COLO668 (cell line): ENCODE data around the gene CT45A10.
"Not testable (repeated sequence)": the region's sequence is repeated elsewhere in the genome, so short reads cannot be mapped to it uniquely, and the experiment has no call there.

ENCODE experiments used
- DNase-seq: peaks from one replicate; lab custom pipeline; 2025; ENCODE audit not compliant: unreplicated experiment; lab: John Stamatoyannopoulos, UW

CT45A10 gene

GRCh38 chrX:135893294-135893817 lies at the start of gene CT45A10, which contains the start of gene SAGE1:
CT45A10 (minus strand) TSS chrX:135893444; CDS start chrX:135885344, 8,100 bp downstream.
SAGE1 (plus strand) TSS chrX:135893716; CDS start chrX:135896243, 2,527 bp downstream.
- DNase-seq, result no peak

GRCh38 chrX:135931644-135932487 lies 38.6 kb upstream of the CT45A10 start:
- peak; percentile 30 for DNase-seq

- DNase-seq, result no peak
Measured at GRCh38 chrX:135927897-135928296, 34.7 kb upstream of the CT45A10 start.

GRCh38 chrX:135923353-135923752 lies 30.1 kb upstream of the CT45A10 start:
- DNase-seq, result no peak

- DNase-seq, result not testable (repeated sequence)
Measured at GRCh38 chrX:135920516-135920915, 27.3 kb upstream of the CT45A10 start.

GRCh38 chrX:135914404-135914803 lies 21.2 kb upstream of the CT45A10 start:
- DNase-seq, result no peak

GRCh38 chrX:135910251-135910650 lies 17.0 kb upstream of the CT45A10 start:
- no peak for DNase-seq

GRCh38 chrX:135892781-135893180 lies 463 bp downstream of the CT45A10 start:
- DNase-seq, result no peak

GRCh38 chrX:135890087-135890585 lies 3.1 kb downstream of the CT45A10 start:
- DNase-seq, result no peak

- peak; percentile 17 for DNase-seq
Measured at GRCh38 chrX:135888976-135889375, 4.3 kb downstream of the CT45A10 start.

GRCh38 chrX:135888230-135888629 lies 5.0 kb downstream of the CT45A10 start:
- DNase-seq, result not testable (repeated sequence)

GRCh38 chrX:135882741-135883140 lies 10.5 kb downstream of the CT45A10 start:
- DNase-seq, result not testable (repeated sequence)

- DNase-seq, result not testable (repeated sequence)
Measured at GRCh38 chrX:135871712-135872111, 21.5 kb downstream of the CT45A10 start, which contains the start of gene CT45A9. CT45A9 (minus strand) TSS chrX:135871812; CDS start chrX:135868061, 3,751 bp downstream.

GRCh38 chrX:135854438-135854837 lies 38.8 kb downstream of the CT45A10 start, which contains the start of gene CT45A8:
CT45A8 (minus strand) TSS chrX:135854538; CDS start chrX:135850783, 3,755 bp downstream.
- DNase-seq, result not testable (repeated sequence)

- DNase-seq, result not testable (repeated sequence)
Measured at GRCh38 chrX:135837180-135837579, 56.1 kb downstream of the CT45A10 start, which contains the start of gene CT45A7. CT45A7 (minus strand) TSS chrX:135837280; CDS start chrX:135833533, 3,747 bp downstream.
